ENCODE data around the gene MIOX.

DNA sequence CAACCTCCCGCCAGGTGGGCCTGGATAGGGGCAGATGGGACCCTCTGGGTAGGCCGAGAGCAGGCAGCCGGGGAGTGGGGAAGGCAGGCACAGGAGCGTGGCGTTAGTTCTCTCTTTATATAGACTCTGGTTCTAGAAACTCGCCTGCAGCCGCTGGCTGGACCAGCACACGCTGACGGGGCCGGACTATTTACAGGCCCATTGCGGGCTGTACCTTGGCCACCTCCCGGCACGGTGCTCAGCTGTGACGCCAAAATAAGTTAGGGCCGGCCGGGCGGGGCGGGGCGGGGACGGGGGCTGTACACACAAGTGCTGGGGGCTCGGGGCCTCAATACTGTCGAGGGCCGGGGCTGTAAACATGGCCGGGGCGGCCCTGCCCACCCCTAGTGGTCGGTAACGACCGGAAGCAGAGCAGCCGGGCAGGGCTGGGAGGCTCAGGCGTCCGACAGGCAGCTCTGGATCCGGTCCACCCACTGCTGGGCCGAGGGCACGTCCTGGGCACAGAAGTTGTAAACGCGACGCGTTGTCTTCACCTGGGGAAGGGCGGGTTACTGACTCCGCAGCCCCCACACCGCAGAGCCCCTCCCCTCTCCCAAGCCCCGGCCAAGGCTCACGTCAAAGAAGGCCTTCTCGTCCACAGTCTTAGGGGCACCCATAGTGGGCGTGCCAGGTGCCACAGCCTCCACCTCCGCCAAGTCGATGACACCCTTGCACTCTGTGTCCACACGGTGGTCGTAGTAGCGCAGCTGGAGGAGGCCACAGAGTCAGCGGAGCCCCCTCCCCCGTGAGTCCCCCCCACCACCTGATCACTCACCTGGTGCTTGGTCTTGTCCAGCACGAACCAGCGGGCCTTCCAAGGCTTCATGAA, 39.7 kb upstream of the MIOX start:
- TF ChIP-seq, protein P1, sequence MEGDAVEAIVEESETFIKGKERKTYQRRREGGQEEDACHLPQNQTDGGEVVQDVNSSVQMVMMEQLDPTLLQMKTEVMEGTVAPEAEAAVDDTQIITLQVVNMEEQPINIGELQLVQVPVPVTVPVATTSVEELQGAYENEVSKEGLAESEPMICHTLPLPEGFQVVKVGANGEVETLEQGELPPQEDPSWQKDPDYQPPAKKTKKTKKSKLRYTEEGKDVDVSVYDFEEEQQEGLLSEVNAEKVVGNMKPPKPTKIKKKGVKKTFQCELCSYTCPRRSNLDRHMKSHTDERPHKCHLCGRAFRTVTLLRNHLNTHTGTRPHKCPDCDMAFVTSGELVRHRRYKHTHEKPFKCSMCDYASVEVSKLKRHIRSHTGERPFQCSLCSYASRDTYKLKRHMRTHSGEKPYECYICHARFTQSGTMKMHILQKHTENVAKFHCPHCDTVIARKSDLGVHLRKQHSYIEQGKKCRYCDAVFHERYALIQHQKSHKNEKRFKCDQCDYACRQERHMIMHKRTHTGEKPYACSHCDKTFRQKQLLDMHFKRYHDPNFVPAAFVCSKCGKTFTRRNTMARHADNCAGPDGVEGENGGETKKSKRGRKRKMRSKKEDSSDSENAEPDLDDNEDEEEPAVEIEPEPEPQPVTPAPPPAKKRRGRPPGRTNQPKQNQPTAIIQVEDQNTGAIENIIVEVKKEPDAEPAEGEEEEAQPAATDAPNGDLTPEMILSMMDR (IDR thresholded peaks at IDR 0.05): no peak
- no peak for TF ChIP-seq POLR2A (IDR thresholded peaks at IDR 0.05)
